Measurements from ENCODE around the gene SHANK1.
"Not testable (repeated sequence)": the region's sequence is repeated elsewhere in the genome, so short reads cannot be mapped to it uniquely, and the experiment has no call there.

Gene SHANK1

GRCh38 chr19:50719566-50719965 lies at the start of gene SHANK1:
SHANK1 (minus strand) TSS chr19:50719802; CDS start chr19:50716919, 2,883 bp downstream.
- no peak for DNase-seq

GRCh38 chr19:50768277-50768676 lies 48.7 kb upstream of the SHANK1 start:
- no peak for DNase-seq

- not testable (repeated sequence) for DNase-seq
Observed at GRCh38 chr19:50767263-50767662, 47.7 kb upstream of the SHANK1 start.

GRCh38 chr19:50766746-50767145 lies 47.1 kb upstream of the SHANK1 start:
- DNase-seq = not testable (repeated sequence)

GRCh38 chr19:50764409-50764808 lies 44.8 kb upstream of the SHANK1 start:
- DNase-seq = no peak

- not testable (repeated sequence) for DNase-seq
Observed at GRCh38 chr19:50763521-50763920, 43.9 kb upstream of the SHANK1 start.

GRCh38 chr19:50761501-50761900 lies 41.9 kb upstream of the SHANK1 start:
- DNase-seq = not testable (repeated sequence)

- peak; percentile 50 for DNase-seq
Observed at GRCh38 chr19:50759886-50760285, 40.3 kb upstream of the SHANK1 start.

GRCh38 chr19:50759076-50759475 lies 39.5 kb upstream of the SHANK1 start:
- not testable (repeated sequence) for DNase-seq

- DNase-seq = not testable (repeated sequence)
Observed at GRCh38 chr19:50757624-50758023, 38.0 kb upstream of the SHANK1 start.

- DNase-seq = not testable (repeated sequence)
Observed at GRCh38 chr19:50756244-50756643, 36.6 kb upstream of the SHANK1 start.

- DNase-seq = no peak
Observed at GRCh38 chr19:50753879-50754278, 34.3 kb upstream of the SHANK1 start.

GRCh38 chr19:50750010-50750409 lies 30.4 kb upstream of the SHANK1 start:
- DNase-seq = no peak

- no peak for DNase-seq
Observed at GRCh38 chr19:50749490-50749889, 29.9 kb upstream of the SHANK1 start.

GRCh38 chr19:50747141-50747540 lies 27.5 kb upstream of the SHANK1 start:
- not testable (repeated sequence) for DNase-seq

- no peak for DNase-seq
Observed at GRCh38 chr19:50745221-50745620, 25.6 kb upstream of the SHANK1 start.

GRCh38 chr19:50743537-50743936 lies 23.9 kb upstream of the SHANK1 start:
- DNase-seq = no peak

- DNase-seq = no peak
Observed at GRCh38 chr19:50741179-50741933, 21.8 kb upstream of the SHANK1 start.

- no peak for DNase-seq
Observed at GRCh38 chr19:50739914-50740426, 20.4 kb upstream of the SHANK1 start.

GRCh38 chr19:50739132-50739913 lies 19.7 kb upstream of the SHANK1 start:
- DNase-seq = no peak

GRCh38 chr19:50736338-50736737 lies 16.7 kb upstream of the SHANK1 start:
- DNase-seq = no peak

GRCh38 chr19:50735869-50736268 lies 16.3 kb upstream of the SHANK1 start:
- DNase-seq = no peak

- peak; percentile 36 for DNase-seq
Observed at GRCh38 chr19:50729894-50730293, 10.3 kb upstream of the SHANK1 start.

All from activated CD4-positive, alpha-beta T cell treated with anti-CD3 and anti-CD28 coated beads, Interleukin-10, Interleukin-2, amounts not matched to agents 100 ng/mL and 50 ng/mL, durations not matched to agents 16 hours and 8 hours (primary cell).